Measurements from ENCODE around the gene TRIO.

TRIO gene

GRCh38 chr5:14467886-14468285 is 324.7 kb downstream of the TRIO start:
- no peak for TF ChIP-seq CTCF (conservative IDR thresholded peaks at IDR 0.05; ENCODE audit: low read depth, low read length)
- no peak for DNase-seq (ENCODE audit: low read depth)
- H3K4me3 ChIP-seq (ENCODE audit: low read depth, low read length) = no peak overlapping the region

- H3K4me3 ChIP-seq (ENCODE audit: low read depth, low read length) = no peak overlapping the region
- no peak for DNase-seq (ENCODE audit: low read depth)
- no peak for TF ChIP-seq CTCF (conservative IDR thresholded peaks at IDR 0.05; ENCODE audit: low read depth, low read length)
These were observed 326.6 kb downstream of the TRIO start for GRCh38 chr5:14469551-14470377.

- H3K4me3 ChIP-seq (ENCODE audit: low read depth, low read length) = no peak overlapping the region
- DNase-seq (ENCODE audit: low read depth) = no peak
- no peak for TF ChIP-seq CTCF (conservative IDR thresholded peaks at IDR 0.05; ENCODE audit: low read depth, low read length)
These were observed 328.4 kb downstream of the TRIO start for GRCh38 chr5:14471507-14471906.

- TF ChIP-seq CTCF (conservative IDR thresholded peaks at IDR 0.05; ENCODE audit: low read depth, low read length) = no peak
- DNase-seq (ENCODE audit: low read depth) = no peak
- H3K4me3 ChIP-seq (ENCODE audit: low read depth, low read length) = no peak overlapping the region
These were observed 329.9 kb downstream of the TRIO start for GRCh38 chr5:14472986-14473567.

GRCh38 chr5:14475045-14475444 is 331.9 kb downstream of the TRIO start:
- DNase-seq (ENCODE audit: low read depth) = no peak
- no peak overlapping the region for H3K4me3 ChIP-seq (ENCODE audit: low read depth, low read length)
- no peak for TF ChIP-seq CTCF (conservative IDR thresholded peaks at IDR 0.05; ENCODE audit: low read depth, low read length)

GRCh38 chr5:14476786-14477435 is 333.8 kb downstream of the TRIO start:
- H3K4me3 ChIP-seq (ENCODE audit: low read depth, low read length) = no peak overlapping the region
- TF ChIP-seq CTCF (conservative IDR thresholded peaks at IDR 0.05; ENCODE audit: low read depth, low read length) = no peak
- DNase-seq (ENCODE audit: low read depth) = peak; percentile 54

Data from choroid plexus epithelial cell (primary cell).